GM19238 (cell line): Measurements from ENCODE around the gene CRIP3.

Experiments
- DNase-seq: peaks from one replicate; pipeline ENCODE4 v3.0.0; 2011; ENCODE audit warnings: low spot score; ENCODE audit not compliant: insufficient read length

CRIP3 gene

GRCh38 chr6:43290339-43290904 is 18.2 kb downstream of the CRIP3 start:
- no peak for DNase-seq

- DNase-seq: no peak
Measured at GRCh38 chr6:43287717-43288679, 20.6 kb downstream of the CRIP3 start.

- no peak for DNase-seq
Measured at GRCh38 chr6:43286980-43287716, 21.5 kb downstream of the CRIP3 start.

GRCh38 chr6:43286456-43286979 is 22.1 kb downstream of the CRIP3 start:
- no peak for DNase-seq

GRCh38 chr6:43285832-43286231 is 22.8 kb downstream of the CRIP3 start:
- DNase-seq: no peak

- DNase-seq: no peak
Measured at GRCh38 chr6:43284991-43285781, 23.4 kb downstream of the CRIP3 start.

GRCh38 chr6:43283905-43284304 is 24.7 kb downstream of the CRIP3 start:
- no peak for DNase-seq

GRCh38 chr6:43283514-43283901 is 25.1 kb downstream of the CRIP3 start:
- no peak for DNase-seq

- no peak for DNase-seq
Measured at GRCh38 chr6:43282636-43283513, 25.8 kb downstream of the CRIP3 start.

GRCh38 chr6:43282060-43282459 is 26.6 kb downstream of the CRIP3 start:
- no peak for DNase-seq

GRCh38 chr6:43280234-43280633 is 28.4 kb downstream of the CRIP3 start:
- no peak for DNase-seq

- DNase-seq: no peak
Measured at GRCh38 chr6:43278524-43279078, 30.0 kb downstream of the CRIP3 start.

GRCh38 chr6:43277643-43278523 is 30.7 kb downstream of the CRIP3 start:
- no peak for DNase-seq

GRCh38 chr6:43277306-43277642 is 31.4 kb downstream of the CRIP3 start:
- DNase-seq: no peak

GRCh38 chr6:43276577-43277305 is 31.9 kb downstream of the CRIP3 start:
- no peak for DNase-seq

GRCh38 chr6:43275801-43276576 is 32.6 kb downstream of the CRIP3 start:
- no peak for DNase-seq

- DNase-seq: peak; percentile 61
Measured at GRCh38 chr6:43274916-43275597, 33.6 kb downstream of the CRIP3 start.
